Measurements from ENCODE around the gene FAM241A.

Gene FAM241A

DNA sequence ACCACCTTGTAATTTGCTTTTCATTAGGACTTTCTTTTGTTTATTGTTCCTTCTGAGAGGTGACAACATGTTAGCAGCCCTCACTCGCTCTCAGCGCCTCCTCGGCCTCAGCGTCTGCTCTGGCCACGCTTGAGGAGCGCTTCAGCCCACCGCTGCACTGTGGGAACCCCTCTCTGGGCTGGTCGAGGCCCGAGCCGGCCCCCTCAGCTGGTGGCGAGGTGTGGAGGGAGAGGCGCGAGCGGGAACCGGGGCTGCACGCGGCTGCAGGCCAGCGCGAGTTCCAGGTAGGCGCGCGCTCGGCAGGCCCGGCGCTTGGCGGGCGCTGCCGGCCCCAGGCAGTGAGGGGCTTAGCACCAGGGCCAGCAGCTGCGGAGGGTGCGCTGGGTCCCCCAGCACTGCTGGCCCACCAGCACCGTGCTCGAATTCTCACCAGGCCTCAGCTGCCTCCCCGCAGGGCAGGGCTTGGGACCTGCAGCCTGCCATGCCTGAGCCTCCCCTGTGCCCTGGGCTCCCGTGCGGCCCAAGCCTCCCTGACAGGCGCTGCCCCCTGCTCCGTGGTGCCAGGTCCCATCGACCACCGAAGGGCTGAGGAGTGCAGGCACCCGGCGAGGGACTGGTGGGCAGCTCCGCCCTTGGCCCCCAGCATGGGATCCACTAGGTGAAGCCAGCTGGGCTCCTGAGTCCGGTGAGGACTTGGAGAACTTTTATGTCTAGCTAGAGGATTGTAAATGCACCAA is 77.1 kb downstream of the FAM241A start:
- DNase-seq = no peak

DNA sequence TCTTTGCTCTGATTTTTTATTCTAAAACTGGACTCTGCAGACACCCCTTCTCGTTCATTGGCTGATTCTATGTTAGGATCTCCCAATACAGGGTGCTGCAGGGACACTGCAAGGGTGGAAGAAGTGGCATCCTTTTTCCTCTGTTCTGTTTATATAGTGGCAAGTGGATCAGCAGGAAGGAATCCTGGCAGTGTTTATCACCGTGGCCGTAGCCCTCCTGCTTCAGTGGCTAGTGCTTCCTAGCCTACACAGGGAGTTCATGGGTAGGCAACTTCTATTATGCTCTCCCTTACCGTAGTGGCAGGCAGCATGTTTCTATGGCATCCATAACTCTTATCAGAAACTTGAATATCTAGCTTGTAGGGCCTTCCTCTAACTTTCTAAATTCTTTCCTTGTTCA is 79.9 kb downstream of the FAM241A start:
- no peak for DNase-seq

DNA sequence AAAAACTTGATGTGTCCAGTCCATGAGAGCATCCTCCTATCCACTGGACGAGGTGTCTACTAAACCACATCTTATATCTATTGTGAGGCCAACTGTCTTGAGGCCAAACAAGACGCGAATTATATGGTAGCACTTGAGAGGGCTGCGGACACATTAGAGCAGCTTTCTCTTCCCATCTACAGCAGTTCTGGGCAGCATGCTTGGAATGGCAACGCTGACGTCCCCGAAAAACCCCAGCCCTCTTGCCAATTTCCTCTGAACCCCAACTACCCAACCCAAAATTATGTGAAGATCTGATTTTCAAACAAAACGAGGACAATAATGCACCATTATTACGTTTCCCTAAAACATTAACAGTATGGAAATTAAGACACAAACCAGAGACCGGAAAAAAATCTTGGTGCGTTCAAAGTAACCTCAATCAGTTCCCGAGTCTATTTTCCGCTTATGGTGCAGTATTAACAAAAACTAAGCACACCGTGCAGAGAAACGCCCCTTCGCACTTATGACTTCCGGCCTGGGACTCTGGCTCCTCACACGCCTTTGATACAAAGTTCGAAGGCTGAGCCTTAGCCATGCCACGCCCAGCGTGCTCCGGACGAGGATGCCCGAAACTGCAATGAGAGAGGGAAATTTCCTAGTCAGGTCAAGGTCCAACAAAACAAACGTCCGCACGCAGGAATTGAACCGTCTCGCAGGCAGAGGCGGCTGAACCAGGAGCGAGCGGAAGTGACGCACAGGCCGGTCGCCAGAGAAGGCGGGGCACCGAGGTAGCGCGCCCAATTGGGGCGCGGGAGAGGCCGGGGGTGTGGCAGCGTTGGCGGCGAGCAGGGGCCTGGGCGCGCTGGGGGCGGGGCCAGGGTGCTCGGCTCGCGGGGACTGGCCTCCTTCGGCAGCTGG is 85.9 kb downstream of the FAM241A start:
- DNase-seq = peak; percentile 91

DNA sequence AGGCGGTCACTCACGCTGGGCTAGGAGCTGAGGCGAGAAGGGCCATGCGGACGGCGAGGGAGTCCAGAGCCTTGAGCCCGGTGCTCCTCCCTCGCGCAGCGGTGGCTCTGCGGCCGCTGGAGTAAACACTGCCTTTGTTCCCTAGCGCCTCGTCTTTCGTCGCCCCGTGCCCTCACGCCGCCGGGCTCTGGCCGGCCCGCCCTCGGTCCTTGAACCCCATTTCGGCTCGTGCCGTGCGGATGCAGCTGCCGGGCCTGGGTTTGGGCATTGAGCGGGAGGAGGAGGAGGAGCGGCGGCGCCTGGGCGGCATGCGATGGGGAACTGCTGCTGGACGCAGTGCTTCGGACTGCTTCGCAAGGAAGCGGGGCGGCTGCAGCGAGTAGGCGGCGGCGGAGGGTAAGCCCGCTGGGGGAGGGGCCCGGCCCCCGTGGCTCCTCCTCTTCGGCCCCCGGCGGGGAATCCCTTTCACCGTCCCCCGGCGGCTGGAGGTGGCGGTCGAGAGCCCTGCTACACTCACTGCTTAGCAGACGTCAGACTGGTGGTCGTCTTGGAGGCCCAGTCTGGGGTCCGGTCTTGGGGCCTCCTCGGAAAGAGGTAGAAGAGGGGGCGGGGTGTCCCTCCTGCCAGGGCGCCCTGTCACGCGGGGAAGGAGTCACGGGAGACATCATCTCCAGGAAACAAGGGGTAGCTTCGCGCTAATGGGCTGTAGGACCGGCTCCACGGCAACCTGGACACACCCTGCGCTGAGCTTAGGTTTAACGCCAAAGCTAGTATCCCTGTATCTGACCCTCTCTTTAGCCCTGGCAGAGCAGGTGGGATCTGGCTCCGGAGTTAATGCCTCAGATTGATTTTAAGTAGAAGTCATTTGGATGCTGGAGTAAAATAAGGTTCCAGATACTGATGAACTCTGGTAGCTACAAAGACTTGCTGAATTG is 86.8 kb downstream of the FAM241A start, which contains the start of gene AP1AR:
TSS of gene AP1AR (plus strand) at position 9 of the 935 bp plus-strand sequence. CDS start at position 314, 305 bp downstream.
- peak; percentile 59 for DNase-seq

DNA sequence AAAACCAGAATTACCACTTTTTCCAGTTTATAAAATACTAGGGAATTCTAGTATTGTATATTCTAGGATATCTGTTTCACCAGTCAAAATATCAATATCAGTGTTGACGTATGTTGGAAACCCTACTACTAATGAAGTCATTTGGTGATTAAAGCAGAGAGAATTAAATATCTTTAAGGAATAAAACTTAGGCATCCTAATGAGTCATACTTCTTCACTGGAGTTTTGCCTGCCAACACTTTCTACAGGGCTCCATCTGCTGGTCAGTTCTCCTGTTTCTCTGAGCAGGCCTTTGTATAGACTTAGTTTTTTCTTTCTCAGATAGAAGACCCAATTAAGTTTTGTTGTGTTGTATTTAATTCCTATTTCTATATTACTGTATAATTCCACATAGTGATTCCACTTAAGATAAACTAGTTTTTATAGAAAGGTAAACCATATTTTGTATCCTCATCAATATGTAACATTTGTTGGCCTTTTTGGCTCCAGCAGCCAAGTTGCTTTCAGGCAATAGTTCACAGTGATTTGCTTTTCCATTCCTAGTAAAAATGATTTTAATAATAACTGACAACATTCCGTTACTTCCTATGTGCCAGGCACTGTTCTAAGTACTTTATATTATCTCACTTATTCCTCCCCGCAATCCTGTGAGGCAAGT is 89.8 kb downstream of the FAM241A start:
- peak; percentile 9 for DNase-seq

DNA sequence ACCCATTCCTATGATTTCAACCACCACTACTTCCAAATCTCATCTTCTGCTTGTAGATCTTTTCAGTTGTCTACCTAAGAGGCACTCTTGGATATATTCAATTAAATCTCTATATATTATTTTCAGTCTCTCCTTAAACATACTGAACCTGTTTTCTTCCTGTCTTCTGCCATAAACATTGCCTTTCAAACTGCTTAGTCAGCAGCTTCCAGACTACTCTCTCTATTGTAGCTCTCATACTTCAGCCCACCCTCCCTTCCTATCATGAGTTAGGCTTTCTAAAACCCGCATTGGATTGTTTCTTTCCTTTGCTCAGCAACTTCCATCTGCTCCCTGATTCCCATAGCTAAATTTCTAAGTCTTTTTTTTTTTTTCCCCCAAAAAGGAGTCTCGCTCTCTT is 90.8 kb downstream of the FAM241A start:
- no peak for DNase-seq

DNA sequence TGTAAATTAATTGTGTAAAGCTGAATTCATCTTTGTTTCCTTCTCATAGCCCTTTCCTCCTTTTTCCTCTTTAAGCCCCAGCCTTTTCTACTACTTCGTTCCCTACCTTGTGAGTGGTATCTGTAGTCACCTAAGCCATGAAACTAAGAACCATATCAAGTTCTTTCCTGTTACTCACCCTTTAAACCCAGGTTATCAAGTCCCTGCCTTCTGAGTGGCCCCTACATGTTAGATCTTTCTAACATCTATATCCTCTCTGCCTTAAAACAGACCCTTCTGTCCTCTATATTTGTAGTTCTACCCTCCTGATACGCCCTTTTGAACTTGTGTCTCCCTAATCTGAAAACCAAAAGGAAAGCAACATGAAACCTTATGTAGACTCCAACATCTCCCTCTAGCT is 93.6 kb downstream of the FAM241A start:
- DNase-seq = no peak

Data from NCI-H2029 (cell line).